Astrocyte of the hippocampus (primary cell): Measurements from ENCODE around the gene EXOSC10.
"Not testable (repeated sequence)": the region's sequence is repeated elsewhere in the genome, so short reads cannot be mapped to it uniquely, and the experiment has no call there.

Experiments
- DNase-seq: peaks from one replicate; pipeline ENCODE4 v3.0.0; 2011; ENCODE audit warnings: low read depth, low spot score

The EXOSC10 gene

GRCh38 chr1:11061652-11062365, 37.9 kb downstream of the EXOSC10 start:
- DNase-seq, result no peak

GRCh38 chr1:11059968-11060830, 39.5 kb downstream of the EXOSC10 start, which contains the start of gene SRM:
Gene SRM (minus strand): TSS chr1:11060018. CDS start chr1:11059943, 75 bp downstream.
- peak; percentile 98 for DNase-seq

GRCh38 chr1:11059155-11059967, 40.3 kb downstream of the EXOSC10 start:
- DNase-seq, result no peak

GRCh38 chr1:11058595-11059154, 41.0 kb downstream of the EXOSC10 start:
- no peak for DNase-seq

GRCh38 chr1:11058026-11058425, 41.6 kb downstream of the EXOSC10 start:
- DNase-seq, result no peak

GRCh38 chr1:11057477-11057876, 42.2 kb downstream of the EXOSC10 start:
- no peak for DNase-seq

- no peak for DNase-seq
Measured at GRCh38 chr1:11056504-11056903, 43.2 kb downstream of the EXOSC10 start.

- no peak for DNase-seq
Measured at GRCh38 chr1:11055676-11056075, 44.0 kb downstream of the EXOSC10 start.

- no peak for DNase-seq
Measured at GRCh38 chr1:11054666-11055065, 45.0 kb downstream of the EXOSC10 start.

GRCh38 chr1:11054181-11054580, 45.5 kb downstream of the EXOSC10 start:
- no peak for DNase-seq

GRCh38 chr1:11053758-11054137, 45.9 kb downstream of the EXOSC10 start:
- DNase-seq, result peak; percentile 52

GRCh38 chr1:11052839-11053757, 46.6 kb downstream of the EXOSC10 start:
- DNase-seq, result no peak

GRCh38 chr1:11051781-11052511, 47.7 kb downstream of the EXOSC10 start:
- DNase-seq, result no peak

GRCh38 chr1:11051121-11051520, 48.5 kb downstream of the EXOSC10 start:
- DNase-seq, result not testable (repeated sequence)

GRCh38 chr1:11046625-11047365, 52.9 kb downstream of the EXOSC10 start, which contains the start of gene MASP2:
Gene MASP2 (minus strand): TSS chr1:11047239. CDS start chr1:11047207, 32 bp downstream.
- DNase-seq, result no peak

- DNase-seq, result no peak
Measured at GRCh38 chr1:11046270-11046566, 53.5 kb downstream of the EXOSC10 start.

- no peak for DNase-seq
Measured at GRCh38 chr1:11045428-11046269, 54.0 kb downstream of the EXOSC10 start.

- DNase-seq, result no peak
Measured at GRCh38 chr1:11044849-11045427, 54.7 kb downstream of the EXOSC10 start.
